OCI-LY3 (cell line): ENCODE data around the gene GAMT.

Experiments
- H2AFZ ChIP-seq: fragments of 200-600, 300-600 bp; shearing (Covaris generic); 2 replicates; pipeline ENCODE4 v1.6.0; 2014; ENCODE audit warnings: antibody characterized with exemption, low read depth, low read length
- H3K27ac ChIP-seq: fragments of 200-600, 300-600 bp; sonication (generic); 2 replicates; pipeline ENCODE4 v1.5.1; 2014; ENCODE audit warnings: mild to moderate bottlenecking, low read length, moderate library complexity, mixed read lengths
- H3K27me3 ChIP-seq: fragments of 200-600, 300-600 bp; sonication (generic); 2 replicates; pipeline ENCODE4 v1.6.1; 2014; ENCODE audit warnings: low read depth, low read length, mixed read lengths
- H3K36me3 ChIP-seq: fragments of 200-600, 300-600 bp; sonication (generic); replicated peaks from 2 replicates; pipeline ENCODE3; 2014; ENCODE audit warnings: low read depth, low read length, mixed read lengths
- H3K4me1 ChIP-seq: fragments of 300-600, 200-600 bp; sonication (generic); 2 replicates; pipeline ENCODE4 v1.6.1; 2014; ENCODE audit warnings: low read length, mixed read lengths
- H3K4me2 ChIP-seq: fragments of 200-600, 300-600 bp; sonication (generic); 2 replicates; pipeline ENCODE4 v1.6.1; 2014; ENCODE audit warnings: low read length, mixed read lengths
- H3K4me3 ChIP-seq: fragments of 300-600, 200-600 bp; sonication (generic); 2 replicates; pipeline ENCODE4 v1.5.1; 2014; ENCODE audit warnings: antibody characterized with exemption, mild to moderate bottlenecking, low read length, moderate library complexity
- H3K79me2 ChIP-seq: fragments of 300-600, 200-600 bp; shearing (Covaris generic); 2 replicates; pipeline ENCODE4 v1.6.1; 2014; ENCODE audit warnings: mild to moderate bottlenecking, low read length, mixed read lengths
- H3K9ac ChIP-seq: fragments of 300-600, 200-600 bp; shearing (Covaris generic); 2 replicates; pipeline ENCODE4 v1.6.0; 2014; ENCODE audit warnings: mild to moderate bottlenecking, low read length, moderate library complexity
- H3K9me3 ChIP-seq: fragments of 200-600, 300-600 bp; shearing (Covaris generic); 2 replicates; pipeline ENCODE4 v1.6.1; 2014; ENCODE audit warnings: low read length, mixed read lengths; ENCODE audit not compliant: insufficient read depth
- H4K20me1 ChIP-seq: fragments of 200-600, 300-600 bp; sonication (generic); 2 replicates; pipeline ENCODE4 v1.6.1; 2016; ENCODE audit warnings: low read length, mixed read lengths; ENCODE audit not compliant: insufficient read depth
- CTCF ChIP-seq: fragments of 200-600, 300-600 bp; sonication (generic); IDR thresholded peaks from 2 replicates; pipeline ENCODE4 v1.5.1; 2014; ENCODE audit warnings: antibody characterized with exemption, low read length, low read depth
- EZH2phosphoT487 ChIP-seq: fragments of 200-600 bp; shearing (Covaris generic); IDR thresholded peaks from 2 replicates; pipeline ENCODE4 v1.6.1; 2018; ENCODE audit warnings: antibody characterized with exemption, mixed run types, low read depth

The GAMT gene

GRCh38 chr19:1392939-1393530 lies 8.3 kb downstream of the GAMT start:
- Histone ChIP-seq H3K9ac (no peak overlapping the region), H3K4me1 (no peaks in the 10 kb centered on the region), H3K4me3 (no peak overlapping the region), H2AFZ (no peak overlapping the region), H3K9me3 (no peaks in the 10 kb centered on the region), H3K27ac (no peak overlapping the region), H3K79me2 (0 out of 2 replicates have a peak, but pooled peaks cover under 1% of the 10 kb centered on the region), H3K36me3 (peaks cover 30% of the 10 kb centered on the region), H3K4me2 (no peak overlapping the region), H3K27me3 (no peaks in the 10 kb centered on the region), H4K20me1 (no peaks in the 10 kb centered on the region; the same call in 1 of the 2 replicates)
- TF ChIP-seq EZH2phosphoT487 (no peak), CTCF (no peak)

- Histone ChIP-seq H3K27ac (no peak overlapping the region), H3K9me3 (no peaks in the 10 kb centered on the region), H3K79me2 (peaks cover 4% of the 10 kb centered on the region; the same call in 1 of the 2 replicates), H3K27me3 (no peaks in the 10 kb centered on the region), H4K20me1 (no peaks in the 10 kb centered on the region; the same call in 1 of the 2 replicates), H3K4me3 (no peak overlapping the region), H3K36me3 (peaks cover 31% of the 10 kb centered on the region), H3K4me1 (no peaks in the 10 kb centered on the region), H3K4me2 (no peak overlapping the region), H3K9ac (no peak overlapping the region), H2AFZ (no peak overlapping the region)
- TF ChIP-seq CTCF (no peak), EZH2phosphoT487 (no peak)
Observed at GRCh38 chr19:1392407-1392806, 8.9 kb downstream of the GAMT start.

GRCh38 chr19:1390890-1391423 lies 10.4 kb downstream of the GAMT start:
- H4K20me1 ChIP-seq: no peaks in the 10 kb centered on the region
- no peaks in the 10 kb centered on the region for H3K4me1 ChIP-seq
- no peaks in the 10 kb centered on the region for H3K9me3 ChIP-seq
- peaks cover 16% of the 10 kb centered on the region for H3K79me2 ChIP-seq
- no peak overlapping the region for H2AFZ ChIP-seq
- H3K27me3 ChIP-seq: no peaks in the 10 kb centered on the region
- no peak overlapping the region for H3K9ac ChIP-seq
- peaks cover 33% of the 10 kb centered on the region for H3K36me3 ChIP-seq
- no peak overlapping the region for H3K27ac ChIP-seq
- H3K4me2 ChIP-seq: no peak overlapping the region
- no peak for TF ChIP-seq EZH2phosphoT487
- TF ChIP-seq CTCF: no peak
- H3K4me3 ChIP-seq: no peak overlapping the region

- Histone ChIP-seq H3K79me2 (peaks cover 33% of the 10 kb centered on the region), H4K20me1 (no peaks in the 10 kb centered on the region), H3K4me2 (no peak overlapping the region), H3K36me3 (peaks cover 36% of the 10 kb centered on the region), H2AFZ (no peak overlapping the region), H3K9me3 (no peaks in the 10 kb centered on the region), H3K4me3 (no peak overlapping the region), H3K27ac (no peak overlapping the region), H3K27me3 (no peaks in the 10 kb centered on the region), H3K4me1 (peaks cover 7% of the 10 kb centered on the region), H3K9ac (no peak overlapping the region)
- TF ChIP-seq CTCF (no peak), EZH2phosphoT487 (no peak)
Observed at GRCh38 chr19:1389033-1389940, 12.1 kb downstream of the GAMT start.
